ENCODE results near the gene RPL32.
A peak's percentile ranks its signal among the peaks of the same experiment; 100 is the strongest.
"Not testable (repeated sequence)": the region's sequence is repeated elsewhere in the genome, so short reads cannot be mapped to it uniquely, and the experiment has no call there.

The RPL32 gene

DNA sequence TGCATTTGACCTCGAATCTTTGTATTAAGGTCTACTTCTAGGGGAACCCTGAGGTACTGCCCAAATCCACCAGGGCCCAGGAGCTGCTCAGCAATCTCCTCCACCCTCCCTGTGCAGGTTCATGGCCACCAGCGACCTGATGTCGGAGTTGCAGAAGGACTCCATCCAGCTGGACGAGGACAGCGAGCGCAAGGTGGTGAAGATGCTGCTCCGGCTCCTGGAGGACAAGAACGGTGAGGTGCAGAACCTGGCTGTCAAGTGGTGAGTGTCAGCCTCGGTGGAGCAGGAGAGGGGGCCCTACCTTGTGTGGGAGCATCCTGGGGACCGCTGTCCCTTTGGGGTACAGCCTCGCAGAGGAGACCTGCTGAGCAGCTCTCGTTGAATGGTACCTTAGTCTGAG is 38.0 kb downstream of the RPL32 start:
- DNase-seq = no peak

DNA sequence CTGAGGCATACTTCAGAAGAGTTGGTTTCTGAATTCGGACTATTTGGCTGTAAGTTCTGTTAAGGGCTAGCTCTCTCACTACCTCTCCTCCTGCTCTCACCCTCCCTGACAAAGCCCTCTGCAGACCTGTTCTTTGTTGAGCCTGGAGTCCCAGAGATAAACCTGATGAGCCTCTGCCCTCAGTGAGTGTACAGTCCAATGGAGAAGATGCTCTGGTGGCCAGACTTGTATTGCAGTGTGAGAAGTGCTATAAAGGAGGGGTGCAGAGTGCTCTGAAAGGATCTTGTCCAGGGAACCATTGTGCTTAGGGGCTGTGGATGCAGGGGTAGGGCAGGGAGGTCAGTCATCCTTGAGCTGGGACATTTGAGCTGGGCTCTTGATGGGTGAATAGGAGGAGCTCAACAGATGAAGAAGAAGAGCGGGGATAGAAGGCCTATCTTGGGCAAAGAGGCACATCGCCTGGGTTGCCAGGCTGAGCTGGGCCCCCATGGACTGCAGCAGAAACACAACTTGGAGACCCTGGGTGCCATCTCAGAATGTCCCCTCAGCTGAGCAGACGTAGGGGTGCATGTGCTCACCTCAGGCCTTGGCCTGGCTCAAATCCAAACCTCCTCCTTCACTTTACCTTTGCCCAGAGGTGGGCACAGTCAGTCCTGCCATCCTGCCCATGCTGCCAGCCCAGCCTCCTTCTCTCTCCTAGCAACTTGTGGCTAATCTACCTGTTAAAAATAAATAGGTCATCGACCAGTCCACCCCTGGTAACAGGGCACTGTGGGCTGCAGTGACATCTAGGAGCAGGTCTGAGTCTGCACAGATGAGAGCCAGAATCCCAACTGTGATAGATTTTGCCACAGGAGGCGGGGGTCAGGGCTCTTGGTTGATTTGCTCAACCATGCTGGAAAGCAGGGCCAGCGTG is 41.6 kb downstream of the RPL32 start:
- DNase-seq = no peak

DNA sequence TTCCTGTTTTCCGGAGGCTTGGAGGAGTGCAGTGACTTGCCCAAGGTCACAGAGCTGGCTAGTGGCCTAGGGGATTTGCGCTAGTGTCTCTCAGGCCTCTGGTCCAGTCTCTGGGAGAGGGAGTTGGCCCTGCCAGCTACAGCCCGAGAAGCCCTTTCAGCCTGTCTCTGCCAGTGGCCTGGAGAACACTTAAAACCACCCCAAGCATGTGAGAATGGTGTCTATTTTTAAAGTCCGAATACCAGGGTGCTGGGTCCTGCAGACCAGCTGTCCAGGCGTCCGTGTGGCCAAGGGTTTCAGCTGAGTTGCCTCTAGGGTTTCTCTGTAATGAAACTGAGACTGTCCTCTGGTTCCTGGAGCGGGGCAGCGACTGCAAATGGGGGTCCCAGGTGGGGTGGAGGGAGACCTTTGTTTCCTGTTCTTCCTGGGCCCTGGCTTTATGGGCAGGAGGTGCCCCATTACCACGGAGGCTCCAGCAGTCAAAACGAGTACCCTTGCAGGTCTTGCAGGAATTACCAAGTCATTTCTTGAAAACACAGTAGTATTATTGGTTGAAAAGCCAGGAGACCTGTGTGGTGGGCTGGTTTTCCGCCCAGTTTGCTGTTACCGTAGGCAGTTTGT is 42.7 kb downstream of the RPL32 start:
- no peak for DNase-seq

DNA sequence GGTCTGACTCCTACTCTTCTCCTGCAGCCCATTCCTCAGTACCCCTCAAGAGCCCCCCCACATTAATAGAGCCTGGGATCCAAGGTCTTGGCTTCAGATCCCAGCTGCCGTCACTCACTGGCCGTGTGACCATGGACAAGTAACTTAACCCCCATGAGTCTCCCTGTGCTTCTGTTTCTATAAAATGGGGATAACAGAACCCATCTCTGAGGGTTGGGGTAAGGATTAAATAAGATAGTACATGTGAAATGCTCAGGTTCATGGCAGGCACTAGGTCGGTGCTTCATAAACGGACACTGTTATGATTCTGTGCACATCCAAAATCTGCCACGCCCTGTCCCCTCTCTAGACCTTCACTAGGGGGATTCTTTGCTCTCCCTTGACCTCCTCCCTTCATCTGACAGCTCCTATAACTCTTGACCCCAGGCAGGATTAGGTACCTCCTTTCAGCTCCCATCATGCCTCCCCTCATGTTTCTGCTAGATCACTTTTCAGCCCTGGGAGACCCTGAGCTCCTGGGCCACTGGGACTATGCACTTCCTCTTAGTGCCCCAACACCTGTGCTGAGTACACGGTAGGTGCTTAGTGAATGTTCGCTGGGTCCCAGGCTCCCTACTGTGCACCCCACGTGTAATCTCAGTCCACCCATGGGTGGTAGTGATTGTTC is 43.3 kb downstream of the RPL32 start:
- no peak for DNase-seq

DNA sequence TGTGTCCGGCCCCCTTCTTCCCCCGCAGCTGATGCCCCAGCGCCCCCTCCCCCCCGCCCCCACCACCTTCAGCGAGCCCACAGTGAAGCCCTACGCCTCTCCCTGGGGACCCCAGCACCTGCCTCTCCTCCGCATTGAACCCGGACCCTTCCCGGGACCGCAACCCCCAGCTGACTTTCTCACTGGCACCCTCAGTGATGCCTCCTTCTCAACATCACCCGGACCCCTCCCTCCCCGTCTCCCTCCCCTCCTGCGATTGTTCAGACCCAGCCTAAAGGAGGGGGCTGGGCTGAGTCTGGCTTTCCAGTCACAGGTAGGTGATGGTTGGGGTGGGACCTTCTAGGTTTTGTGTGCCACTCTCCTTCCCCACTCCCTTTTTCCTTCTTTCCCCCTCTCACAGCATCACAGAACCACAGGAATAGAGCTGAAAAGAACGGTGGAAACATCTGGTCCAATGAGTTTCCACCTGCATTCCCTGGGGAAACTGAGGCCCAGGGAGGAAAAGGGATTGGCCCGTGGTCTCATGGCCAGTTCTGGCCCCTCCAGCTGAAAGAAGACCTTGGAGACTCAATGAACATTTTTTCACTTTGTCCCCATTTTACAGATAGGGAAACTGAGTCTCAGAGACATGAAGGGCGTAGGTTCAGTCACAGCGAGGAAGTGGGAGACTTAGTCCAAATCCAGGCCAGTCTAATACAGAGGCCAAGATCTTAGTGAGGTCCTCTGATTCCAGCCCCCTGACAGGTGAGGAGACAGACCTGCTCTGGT is 44.1 kb downstream of the RPL32 start:
- no peak for DNase-seq

DNA sequence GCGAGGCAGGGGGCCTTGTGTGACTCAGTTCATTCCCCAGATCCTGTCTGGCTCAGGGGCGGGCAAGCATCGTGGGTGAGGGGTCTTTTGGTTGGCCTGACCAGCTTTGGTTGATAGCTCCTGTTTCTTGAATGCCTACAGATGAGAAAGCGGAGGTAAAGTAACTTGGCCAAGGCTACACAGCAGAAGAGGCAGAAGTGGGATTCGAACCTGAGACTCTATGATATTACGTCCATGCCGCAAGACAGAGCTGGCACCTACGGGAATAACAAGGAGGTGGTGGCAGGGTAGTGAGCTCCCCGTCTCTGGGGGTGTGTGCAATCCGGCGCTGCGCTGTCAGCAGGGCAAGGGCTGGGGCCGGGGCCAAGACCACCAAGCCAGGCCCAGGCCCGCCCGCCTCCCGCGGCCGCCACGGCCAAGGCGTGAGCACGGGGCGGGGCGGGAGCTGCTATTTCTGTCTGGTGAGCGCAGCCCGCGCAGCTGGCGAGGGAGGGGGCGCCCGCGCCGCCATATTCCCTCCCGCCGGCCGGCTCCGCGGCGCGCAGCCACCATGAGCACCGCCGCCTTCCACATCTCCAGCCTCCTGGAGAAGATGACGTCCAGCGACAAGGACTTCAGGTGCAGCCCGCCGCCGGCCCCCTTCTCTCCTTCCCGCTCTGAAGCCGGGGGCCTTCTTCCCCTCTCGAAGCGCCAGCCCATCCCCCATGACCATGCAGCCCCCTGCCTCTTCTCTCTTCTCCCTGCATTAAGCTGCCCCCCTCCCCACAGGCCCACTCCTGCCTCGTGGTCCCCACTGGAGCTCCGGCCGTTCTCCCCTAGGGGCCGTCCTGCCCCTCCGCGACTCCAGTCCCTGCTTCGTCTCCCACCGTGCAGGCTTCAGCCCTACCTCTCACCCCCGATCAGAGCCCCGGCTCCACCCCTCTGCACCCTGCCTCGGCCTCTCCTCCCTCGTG is 44.9 kb downstream of the RPL32 start, which contains the start of gene CAND2:
TSS of gene CAND2 (plus strand) at position 510 of the 953 bp plus-strand sequence. CDS start at position 551, 41 bp downstream.
- DNase-seq = peak; percentile 41

DNA sequence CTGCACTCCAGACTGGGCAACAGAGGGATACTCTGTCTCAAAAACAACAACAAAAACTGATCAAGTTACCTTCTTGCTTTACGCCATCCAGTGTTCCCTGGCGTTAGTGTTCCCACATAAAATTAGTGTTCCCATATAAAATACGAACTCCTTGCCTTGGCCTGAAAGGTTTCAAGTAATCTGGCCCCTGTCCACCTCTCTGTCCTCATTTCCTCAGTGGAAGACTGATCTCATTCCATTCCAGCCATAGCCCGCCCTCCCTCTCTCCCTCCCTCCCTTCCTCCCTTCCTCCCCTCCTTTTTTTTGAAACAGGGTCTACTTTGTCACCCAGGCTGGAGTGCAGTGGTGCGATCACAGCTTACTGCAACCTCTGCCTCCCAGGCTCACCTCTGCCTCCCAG is 47.7 kb downstream of the RPL32 start:
- DNase-seq = no peak

DNA sequence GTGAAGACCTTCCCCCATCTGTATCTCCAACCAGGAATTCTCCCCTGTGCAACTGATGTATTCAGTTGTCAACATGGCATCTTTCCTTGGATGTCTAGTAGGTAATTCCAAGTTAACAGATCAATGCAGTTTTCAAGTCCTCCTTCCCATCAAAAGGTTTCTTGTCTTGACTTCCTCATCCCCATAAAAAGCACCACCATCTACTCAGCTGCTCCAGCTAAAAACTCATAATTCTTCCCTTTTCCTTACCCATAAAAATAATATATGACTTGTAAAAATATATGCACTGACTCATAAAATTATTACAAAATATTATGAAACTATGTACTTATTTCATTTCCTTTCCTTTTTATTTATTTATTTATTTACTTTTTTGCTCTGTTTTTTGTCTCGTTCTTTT is 49.9 kb downstream of the RPL32 start:
- no peak for DNase-seq

DNA sequence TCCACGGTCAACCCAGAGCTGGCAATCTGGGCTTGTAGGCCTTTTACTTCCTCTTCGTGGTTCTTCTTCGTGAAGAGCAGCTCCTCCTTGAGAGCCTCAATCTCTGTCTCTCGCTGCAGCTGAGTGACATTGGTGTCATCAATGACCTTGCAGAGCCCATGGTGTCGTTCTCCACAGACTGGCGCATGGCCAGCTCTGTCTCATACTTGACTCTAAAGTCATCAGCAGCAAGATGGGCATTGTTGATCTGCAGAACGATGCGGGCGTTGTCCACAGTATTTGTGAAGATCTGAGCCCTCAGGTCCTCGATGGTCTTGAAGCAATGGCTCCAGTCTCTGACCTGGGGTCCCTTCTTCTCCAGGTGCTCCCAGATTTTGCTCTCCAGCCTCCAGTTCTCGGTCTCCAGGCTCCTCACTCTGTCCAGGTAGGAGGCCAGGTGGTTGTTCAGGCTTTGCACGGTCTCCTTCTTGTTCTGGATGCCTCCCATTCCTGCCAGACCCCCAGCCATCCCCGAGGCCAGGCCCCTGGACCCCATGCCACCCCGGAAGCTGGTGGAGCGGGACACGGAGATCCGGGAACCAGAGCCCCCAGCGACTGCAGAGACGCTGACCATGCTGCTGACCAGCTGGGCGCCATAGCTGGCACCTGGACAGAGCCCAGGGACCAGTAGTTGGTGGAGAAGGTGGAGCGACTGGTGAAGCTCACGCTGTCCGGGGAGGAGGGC is 53.2 kb downstream of the RPL32 start:
- DNase-seq = not testable (repeated sequence)

DNA sequence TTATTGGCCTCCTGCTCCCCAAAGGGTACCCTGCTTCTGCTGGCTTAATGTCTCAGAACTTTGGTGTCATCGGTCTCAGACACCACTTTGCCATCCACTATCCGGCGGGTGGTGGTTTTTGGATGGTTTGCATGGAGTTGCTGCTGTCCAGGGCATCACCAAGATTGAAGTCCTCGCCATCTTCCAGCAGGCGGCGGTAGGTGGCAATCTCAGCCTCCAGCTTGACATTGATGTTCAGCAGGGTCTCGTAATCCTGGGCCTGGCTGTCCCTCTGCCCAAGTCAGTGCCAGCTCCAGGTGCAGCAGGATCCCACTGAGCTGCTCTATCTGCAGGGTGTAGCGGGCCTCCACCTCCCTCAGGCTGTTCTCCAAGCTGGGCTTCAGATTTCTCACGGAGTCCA is 54.0 kb downstream of the RPL32 start:
- peak; percentile 75 for DNase-seq

DNA sequence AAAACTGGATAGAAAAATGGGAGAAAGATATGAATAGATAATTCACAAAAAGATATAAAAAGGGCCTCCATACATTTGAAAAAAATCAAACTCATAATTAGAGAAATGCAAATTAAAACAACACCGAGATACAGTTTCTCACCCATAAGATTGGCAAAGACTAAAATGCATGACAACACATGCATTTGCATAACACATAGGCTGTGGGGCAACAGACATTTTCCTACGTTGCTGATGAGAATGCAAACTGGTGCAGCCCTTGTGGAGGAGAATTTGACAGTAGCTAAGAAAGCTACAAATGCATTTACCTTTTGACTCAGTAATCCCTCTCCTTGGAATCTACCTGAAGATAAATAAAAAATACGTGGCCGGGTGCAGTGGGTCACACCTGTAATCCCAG is 56.3 kb downstream of the RPL32 start:
- no peak for DNase-seq

Measured in activated CD4-positive, alpha-beta T cell treated with anti-CD3 and anti-CD28 coated beads for 48 hours (primary cell).